ENCODE results near the gene EPHA2. TPM values are rescaled to one million over a fixed set of nuclear protein-coding genes. Genes with fewer than 3 reads are reported as not detected.
A peak's percentile ranks its signal among the peaks of the same experiment; 100 is the strongest.

The EPHA2 gene
- total RNA-seq, 1 donor from 2014 or later = 7.6 TPM

DNA sequence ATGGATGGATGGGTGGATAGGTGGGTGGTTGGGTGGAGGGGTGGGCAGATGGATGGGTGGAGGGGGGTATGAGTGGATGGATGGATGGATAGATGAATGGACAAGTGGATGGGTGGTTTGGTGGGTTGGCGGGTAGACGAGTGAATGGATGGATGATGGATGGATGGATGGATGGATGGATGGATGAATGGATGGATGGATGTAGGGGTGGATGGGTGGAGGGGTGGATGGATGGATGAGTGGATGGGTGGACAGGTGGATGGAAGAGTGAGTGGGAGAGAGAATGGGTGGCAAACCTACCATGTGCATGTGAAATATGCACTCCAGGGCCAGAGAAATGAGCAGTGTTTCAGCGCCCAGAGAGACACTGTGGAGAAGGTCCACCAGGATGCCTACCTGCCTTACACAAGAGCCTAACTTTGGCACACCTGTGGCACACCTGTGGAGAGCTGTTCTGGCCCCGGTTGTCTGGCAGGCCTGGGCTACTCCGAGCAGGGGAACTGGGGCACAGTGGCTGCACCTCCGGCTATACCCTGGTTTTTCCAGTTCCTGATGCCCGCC lies 12.8 kb downstream of the EPHA2 start:
- DNase-seq = no peak
- ATAC-seq = no peak
- intact Hi-C loops (cut with micrococcal nuclease) = no loop called here

DNA sequence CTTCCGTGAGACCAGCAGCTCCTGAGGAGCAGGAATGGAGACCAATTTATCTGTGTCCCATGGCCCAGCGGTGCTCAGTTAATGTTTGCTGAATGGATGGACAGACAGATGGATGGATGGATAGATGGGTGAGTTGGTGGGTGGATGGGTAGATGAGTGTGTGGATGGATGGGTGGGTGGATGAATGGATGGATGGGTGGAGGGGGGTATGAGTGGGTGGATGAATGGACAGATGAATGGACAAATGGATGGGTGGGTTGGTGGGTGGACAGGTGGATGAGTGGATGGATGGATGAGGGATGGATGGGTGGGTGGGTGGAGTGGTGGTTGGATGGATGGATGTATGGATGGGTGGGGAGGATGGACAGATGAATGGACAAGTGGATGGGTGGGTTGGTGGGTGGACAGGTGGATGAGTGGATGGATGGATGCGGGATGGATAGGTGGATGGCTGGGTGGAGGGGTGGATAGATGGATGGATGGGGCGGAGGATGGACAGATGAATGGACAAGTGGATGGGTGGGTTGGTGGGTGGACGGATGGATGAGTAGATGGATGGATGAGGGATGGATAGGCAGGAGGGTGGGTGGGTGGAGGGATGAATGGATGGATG lies 13.4 kb downstream of the EPHA2 start:
- no peak for ATAC-seq
- no peak for DNase-seq
- intact Hi-C loops (cut with micrococcal nuclease) = no loop called here

DNA sequence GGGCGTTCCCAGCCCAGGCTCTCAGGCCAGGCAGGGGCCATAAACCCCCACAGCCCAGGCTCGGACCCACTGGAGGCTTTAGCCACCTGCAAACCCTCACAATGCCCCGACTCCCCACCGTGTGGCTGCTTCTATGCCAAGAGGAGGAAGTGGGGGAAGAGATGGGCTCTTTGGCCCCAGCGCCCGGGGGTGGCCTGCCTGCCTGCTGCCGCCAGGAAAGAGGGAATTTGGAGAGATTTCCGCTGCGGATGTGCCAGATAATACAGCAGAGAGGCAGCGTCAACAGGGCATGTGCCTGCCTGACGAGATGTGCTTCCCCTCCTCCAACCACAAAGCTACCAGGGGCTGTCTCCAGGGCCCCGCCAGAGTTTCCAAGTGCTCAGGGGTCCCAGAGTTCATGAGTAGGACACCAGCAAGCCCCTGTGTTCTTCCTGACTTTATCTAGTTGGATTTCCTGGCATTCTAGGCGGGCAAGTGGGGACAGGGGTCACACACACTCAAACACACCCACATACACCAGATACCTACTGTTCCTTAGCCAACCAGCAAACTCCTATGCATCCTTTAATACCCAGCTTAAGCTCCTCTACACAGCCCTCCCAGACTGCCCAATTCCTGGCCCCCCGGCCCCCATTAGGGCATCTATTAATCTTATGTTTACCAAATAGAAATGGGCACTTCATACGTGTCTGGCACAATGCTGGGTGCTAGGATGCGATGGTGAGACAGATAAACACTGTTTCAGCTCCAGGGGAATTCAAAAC lies 14.1 kb downstream of the EPHA2 start:
- intact Hi-C loops (cut with micrococcal nuclease) = no loop called here
- ATAC-seq = no peak
- DNase-seq = no peak

DNA sequence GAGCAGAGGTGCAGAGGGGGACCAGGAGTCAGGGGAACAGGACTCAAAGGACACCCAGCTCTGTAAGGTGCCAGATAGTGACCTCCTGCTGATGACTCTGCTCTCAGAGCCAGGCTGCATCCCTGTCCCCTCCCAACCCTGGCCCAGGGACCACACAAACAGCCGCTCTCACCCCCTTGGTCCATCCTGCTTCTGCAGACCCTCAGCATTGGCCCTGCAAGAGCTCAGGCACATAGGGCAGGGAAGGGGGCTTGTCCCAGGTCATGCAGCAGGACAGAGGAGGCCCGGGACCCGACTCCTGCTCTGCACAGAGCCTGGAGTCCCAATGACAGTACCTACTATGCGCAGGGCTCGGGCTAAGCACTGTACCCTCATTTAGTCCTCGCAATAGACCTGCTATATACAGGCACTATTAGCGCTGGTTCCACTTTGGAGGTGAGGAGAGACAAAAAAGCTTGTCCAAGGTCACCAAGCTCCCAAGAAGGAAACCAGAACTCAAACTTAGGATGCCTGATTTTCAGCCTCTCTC lies 15.7 kb downstream of the EPHA2 start:
- no peak for DNase-seq
- intact Hi-C loops (cut with micrococcal nuclease) = no loop called here
- ATAC-seq = no peak

DNA sequence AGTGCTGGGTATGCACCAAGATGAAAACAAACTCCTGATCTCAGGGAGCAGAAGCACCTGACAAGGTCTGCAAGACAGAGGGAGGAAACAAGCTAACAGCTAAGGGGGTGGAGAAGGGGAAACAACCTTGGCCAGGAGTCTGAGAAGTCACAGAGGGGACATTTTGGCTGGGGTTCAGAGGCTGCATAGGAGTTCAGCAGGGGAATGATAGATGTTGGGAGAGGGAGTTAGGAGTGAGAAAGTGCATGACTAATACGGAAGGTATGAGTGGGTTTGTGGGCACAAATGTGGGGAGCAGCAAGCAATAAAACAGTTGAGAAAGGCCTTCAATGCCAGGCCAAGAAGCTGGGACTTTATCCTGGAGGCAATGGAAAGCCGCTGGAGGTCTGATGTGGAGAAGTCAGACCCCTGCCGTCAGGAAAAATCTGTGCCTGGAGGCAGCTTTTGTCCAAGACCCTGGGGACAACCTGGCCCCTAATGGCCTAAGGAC lies 16.4 kb downstream of the EPHA2 start:
- ATAC-seq = no peak
- intact Hi-C loops (cut with micrococcal nuclease) = no loop called here
- no peak for DNase-seq

DNA sequence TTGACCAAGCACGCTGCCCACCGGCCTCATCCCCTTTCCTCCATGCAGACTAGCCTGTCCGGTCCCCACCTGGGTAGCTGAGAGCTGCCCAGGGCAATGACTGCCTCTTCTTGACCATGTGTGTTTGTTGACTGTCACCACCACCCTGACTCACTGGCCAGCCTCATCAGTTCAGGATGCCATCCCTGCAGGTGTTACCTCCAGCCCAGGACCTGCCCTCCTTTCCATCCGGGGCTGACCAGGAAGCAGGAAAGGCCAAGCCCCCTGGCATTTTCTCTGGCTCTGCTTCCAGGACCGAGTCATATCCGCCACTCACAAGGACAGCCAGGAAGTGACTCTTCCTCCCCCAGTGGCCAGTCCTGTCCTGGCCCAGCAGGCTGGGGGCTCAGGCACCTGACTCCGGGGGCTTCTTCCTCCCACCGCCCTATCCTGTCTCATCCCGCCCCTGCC lies 17.1 kb downstream of the EPHA2 start:
- DNase-seq (no peak), ATAC-seq (no peak)
- intact Hi-C loops (cut with micrococcal nuclease) = no loop called here

DNA sequence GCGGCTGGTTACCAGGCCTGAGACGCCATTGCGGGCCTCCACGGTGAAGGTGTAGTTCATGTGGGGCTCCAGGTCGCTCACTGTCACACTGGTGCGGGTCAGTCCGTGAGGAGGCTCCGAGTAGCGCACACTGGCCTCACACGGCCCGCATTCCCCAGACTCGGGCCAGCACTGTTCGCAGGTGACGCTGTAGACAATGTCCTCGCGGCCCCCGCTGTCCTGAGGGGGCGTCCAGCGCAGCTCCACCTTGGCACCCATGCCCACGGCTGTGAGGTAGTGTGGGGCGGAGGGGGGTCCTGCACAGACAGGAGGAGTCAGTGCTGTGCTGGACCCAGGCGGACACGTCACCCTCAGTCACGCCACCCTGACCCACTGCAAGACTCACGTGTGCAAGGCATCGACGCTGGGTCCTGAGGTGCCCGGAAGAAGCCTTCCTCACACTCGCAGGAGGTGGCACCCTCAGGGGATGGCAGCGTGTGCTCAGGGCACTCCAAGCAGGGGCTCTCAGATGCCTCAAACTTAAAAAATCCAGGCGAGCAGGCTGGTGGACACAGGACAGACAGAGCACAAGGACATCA lies 17.9 kb downstream of the EPHA2 start:
- ATAC-seq = no peak
- intact Hi-C loops (cut with micrococcal nuclease) = no loop called here
- DNase-seq = no peak

DNA sequence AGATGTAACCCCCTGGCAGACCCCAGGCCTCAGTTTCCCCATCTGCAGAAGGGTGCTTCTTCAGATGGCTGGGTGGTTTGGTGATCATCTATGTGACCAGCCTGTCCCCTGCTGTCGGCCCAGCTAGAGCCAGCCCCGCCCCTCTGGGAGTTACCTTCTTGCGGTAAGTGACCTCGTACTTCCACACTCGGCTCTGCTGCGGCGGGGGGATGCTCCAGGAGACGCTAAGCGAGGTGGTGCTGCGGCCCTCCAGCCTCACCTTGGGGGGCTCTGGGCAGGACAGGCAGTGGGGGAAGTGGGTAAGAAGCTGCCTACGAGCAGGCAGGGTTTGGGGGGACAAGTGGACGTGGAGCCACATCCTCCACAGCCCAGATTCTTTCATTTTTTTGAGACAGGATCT lies 20.4 kb downstream of the EPHA2 start:
- ATAC-seq (no peak), DNase-seq (no peak)
- intact Hi-C loops (cut with micrococcal nuclease) = no loop called here

DNA sequence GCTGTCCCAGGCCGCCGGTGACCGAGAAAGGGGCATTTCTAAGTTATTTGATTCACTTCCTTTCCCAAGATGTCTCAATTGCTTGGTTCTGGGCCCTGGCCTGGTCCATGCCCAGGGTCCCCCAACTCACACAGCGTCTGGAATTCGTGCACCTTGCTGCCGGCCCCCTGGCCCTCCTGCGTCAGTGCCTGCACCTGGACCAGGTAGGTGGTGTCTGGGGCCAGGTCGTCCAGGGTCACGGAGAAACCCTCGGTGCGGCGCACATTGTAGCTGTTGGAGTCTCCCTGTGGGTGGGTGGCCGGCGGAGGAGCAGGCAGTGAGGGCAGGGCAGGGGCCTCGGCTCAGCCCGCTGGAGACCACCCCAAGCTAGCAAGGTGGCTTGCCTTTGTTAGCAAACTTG lies 21.0 kb downstream of the EPHA2 start:
- DNase-seq = no peak
- ATAC-seq = no peak
- intact Hi-C loops (cut with micrococcal nuclease) = no loop called here

DNA sequence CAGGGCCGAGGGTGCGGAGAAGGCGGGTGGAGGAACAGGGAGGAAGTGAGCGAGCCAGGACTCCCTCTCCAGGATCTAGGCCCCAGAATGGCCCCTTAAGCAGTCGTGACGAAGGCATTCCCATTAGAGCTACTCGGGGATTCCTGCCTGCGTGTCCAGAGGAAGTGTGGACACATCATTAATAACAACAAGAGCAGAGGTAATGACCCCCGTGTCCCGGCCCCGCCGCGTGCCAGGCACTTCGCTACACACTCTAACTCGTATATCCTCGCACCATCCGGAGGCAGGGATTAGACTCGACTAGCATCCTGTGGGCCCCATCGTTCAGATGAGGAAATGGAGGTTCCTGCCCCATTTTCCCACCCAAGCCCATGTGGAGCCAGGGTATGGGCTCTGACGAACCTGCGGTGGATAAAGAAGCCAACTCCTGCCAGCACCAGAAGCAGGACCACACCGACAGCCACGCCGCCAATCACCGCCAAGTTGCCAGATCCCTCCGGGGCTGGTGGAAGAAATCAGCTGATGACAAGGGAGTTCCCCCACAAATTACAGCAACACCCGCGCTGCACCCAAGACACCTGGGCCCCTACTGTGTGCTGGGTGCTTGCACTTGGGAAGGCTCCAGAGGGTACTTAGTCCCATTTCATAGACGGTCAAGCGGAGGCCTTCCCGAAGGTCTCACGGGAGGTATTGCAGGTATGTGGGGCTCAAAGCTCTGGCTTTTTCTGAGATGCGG lies 21.6 kb downstream of the EPHA2 start:
- ATAC-seq = no peak
- intact Hi-C loops (cut with micrococcal nuclease) = no loop called here
- DNase-seq = no peak

DNA sequence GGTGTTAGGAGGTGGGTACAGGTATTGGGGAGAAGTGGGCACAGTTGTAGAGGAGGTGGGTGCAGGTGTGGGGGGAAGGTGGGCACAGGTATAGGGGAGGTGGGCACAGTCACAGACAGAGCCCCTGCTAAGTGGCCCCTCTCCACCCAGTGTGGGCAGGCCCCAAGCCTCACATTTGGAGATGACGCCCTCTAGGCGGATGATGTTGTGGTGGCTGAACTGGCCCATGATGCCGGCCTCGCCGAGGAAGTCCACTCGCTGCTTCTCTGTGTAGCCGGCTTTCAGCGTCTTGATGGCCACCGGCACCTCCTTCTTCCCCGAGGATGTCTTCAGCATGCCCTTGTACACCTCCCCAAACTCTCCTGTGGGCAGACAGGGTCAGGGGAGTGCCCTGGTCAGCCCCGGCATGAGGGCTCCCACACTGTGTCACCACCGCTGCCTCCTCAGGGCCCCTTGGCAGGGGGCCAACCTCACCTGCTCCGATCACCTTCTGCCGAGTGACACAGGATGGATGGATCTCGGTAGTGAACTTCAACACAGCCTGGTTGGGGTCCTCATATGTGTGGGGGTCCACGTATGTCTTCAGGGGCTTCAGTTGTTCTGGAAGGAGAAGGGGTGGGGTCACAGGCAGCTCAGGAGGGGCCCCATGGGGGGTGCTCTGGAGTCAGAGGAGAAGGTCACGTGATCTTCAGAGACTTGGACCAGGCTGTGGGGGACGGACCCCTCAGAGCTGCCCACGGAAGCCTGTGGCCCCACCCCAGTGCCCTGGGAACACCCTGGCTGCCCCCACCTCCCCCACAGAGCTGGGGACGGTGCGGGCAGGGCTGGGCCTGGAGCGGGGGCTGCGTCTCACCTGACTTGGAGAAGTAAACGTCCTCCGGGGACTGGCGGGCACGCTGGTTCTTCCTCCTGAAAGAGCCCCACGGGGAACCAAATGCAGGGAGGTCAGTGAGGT lies 22.6 kb downstream of the EPHA2 start:
- ATAC-seq (no peak), DNase-seq (no peak)
- intact Hi-C loops (cut with micrococcal nuclease) = no loop called here

DNA sequence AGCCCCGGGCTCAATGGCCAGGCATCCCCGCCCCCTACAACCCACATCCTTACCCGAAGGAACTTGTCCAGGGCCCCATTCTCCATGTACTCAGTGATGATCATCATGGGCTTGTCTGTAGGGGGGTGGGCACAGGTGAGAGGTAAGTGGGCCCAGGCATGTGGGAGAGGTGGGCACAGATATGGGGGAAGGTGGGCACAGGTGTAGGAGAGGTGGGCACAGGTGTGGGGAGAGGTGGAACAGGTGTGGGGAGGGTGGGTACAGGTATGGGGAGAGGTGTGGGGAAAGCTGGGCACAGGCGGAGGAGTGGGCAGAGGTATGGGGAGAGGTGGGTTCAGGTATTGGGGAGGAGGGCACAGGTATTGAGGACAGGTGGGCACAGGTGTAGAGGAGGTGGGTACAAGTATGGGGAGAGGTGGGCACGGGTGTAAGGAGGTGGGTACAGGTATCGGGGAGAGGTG lies 23.5 kb downstream of the EPHA2 start:
- intact Hi-C loops (cut with micrococcal nuclease) = no loop called here
- ATAC-seq (no peak), DNase-seq (no peak)

DNA sequence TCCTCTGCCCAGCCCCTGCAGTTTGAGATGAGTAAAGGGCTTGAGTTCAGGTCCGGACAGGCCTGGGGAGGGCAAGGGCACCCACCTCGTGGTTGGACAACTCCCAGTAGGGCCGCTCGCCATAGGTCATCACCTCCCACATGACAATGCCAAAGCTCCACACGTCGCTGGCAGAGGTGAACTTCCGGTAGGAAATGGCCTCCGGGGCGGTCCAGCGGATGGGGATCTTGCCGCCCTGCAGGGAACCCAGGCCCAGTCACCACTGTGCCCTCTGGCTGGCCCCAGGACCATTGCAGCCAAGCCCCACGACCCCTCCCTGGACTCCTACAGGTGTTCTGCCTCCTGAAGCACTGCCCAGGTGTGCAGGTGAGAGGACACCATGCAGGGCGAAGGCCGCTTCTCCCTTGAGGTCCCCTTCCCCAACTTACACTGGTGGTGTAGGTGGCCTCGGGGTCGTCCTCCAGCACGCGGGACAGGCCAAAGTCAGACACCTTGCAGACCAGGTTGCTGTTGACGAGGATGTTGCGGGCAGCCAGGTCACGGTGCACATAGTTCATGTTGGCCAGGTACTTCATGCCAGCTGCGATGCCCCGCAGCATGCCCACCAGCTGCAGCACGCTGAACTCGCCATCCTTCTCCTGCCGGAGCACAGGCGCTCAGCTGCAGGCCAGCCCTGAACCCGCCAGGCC lies 24.1 kb downstream of the EPHA2 start:
- no peak for ATAC-seq
- intact Hi-C loops (cut with micrococcal nuclease) = no loop called here
- no peak for DNase-seq

DNA sequence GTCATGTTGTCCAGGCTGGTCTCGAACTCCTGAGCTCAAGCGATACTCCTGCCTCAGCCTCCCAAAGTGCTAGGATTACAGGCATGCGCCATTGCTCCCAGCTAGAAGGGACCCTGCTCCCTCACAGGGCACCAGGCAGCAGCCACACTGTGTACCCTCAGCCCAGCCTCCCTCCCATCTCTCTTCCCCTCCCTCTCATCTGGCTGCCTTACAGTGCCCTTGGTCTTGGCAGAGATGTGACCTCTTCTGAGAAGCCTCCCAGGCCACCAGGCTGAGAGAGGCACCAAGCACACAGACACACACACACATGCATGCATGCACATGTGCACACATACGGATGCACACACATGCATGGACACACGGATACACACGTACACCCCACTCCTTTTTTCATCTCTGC lies 25.0 kb downstream of the EPHA2 start:
- intact Hi-C loops (cut with micrococcal nuclease) = no loop called here
- DNase-seq = no peak
- peak; percentile 65 for ATAC-seq

DNA sequence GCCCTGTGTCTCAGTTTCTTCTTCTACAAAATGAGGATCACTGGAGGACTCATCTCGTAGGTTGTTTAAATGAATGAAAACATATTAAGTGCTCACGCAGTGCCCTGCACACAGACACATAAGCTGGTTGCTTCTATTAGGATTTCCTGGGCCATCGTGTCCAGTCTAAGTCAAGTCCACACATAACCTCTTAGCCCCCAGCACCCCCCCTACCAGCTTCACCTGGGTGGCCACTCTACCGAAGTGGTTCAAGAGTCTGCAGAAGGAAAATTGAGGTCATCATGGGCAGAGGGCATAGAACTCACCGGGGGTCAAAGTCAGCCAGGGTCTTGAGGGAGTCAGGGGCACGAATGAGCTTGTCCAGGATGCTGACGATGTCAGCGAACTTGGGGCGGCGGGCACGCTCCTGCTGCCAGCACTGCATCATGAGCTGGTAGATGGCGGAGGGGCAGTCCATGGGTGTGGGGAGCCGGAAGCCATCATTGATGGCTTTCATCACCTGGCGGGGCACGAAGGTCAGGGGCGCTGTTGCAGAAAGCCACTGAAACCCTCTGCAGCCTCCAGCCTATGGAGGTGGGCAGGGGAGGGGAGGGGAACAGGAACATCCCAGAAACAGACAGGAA lies 25.8 kb downstream of the EPHA2 start:
- DNase-seq (no peak), ATAC-seq (no peak)
- intact Hi-C loops (cut with micrococcal nuclease) = no loop called here

DNA sequence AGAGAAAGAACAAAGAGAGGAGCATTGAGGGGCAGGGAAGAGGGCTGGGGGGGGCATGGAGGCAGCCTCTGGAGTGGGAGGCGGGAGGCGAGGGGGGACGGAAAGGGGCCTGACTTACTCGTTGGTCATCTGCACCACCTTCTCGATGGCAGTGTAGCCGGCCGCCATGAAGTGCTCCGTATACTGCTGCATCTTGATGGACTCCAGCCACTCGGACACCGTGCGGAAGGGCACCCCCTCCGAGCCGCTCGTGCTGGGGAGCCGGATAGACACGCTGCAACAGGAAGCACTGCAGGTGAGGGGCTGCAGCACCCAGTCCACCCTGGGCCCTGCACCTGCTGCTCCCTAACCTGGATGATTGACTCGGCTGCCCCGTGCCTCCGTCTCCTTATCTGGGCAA lies 26.6 kb downstream of the EPHA2 start:
- DNase-seq (no peak), ATAC-seq (no peak)
- intact Hi-C loops (cut with micrococcal nuclease) = no loop called here

DNA sequence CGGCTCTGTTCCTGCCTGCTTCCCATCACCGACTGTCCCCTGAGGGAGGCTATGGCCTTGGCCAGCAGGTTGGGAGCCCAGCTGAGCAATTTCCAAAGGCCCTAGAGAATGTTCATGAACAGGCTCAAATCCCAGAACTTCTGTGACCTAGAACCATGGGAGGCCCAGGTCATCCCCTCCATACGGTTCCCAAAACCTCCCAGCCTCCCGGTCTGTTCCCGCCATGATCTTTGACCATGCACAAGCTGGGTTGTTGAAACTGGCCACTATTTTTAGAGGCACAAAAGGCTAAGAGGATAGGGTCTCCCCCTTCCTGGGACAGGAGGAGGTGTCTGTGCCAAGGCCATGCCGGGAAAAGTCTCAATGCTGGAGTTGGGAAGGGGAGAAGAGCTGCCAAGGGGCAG lies 27.5 kb downstream of the EPHA2 start:
- ATAC-seq (peak; percentile 63), DNase-seq (peak; percentile 66)
- intact Hi-C loops (cut with micrococcal nuclease) = no loop called here

Measured in left ventricle myocardium superior (tissue), 1 donor.